Central memory CD8-positive, alpha-beta T cell (primary cell): Measurements from ENCODE around the gene SF3B3.
"Not testable (repeated sequence)": the region's sequence is repeated elsewhere in the genome, so short reads cannot be mapped to it uniquely, and the experiment has no call there.

Source experiments
- ATAC-seq: fragments of 150-1000 bp; cut with Tn5 transposase; replicated peaks from 2 replicates; pipeline ENCODE4 v1.10.0; 2022; ENCODE audit warnings: mild to moderate bottlenecking, moderate FRiP score, moderate number of reproducible peaks; ENCODE audit not compliant: poor library complexity, severe bottlenecking; ENCODE audit errors: extremely low read depth
- DNase-seq, 2 donors: peaks; one replicate each; pipeline ENCODE4 v3.0.0; 2021; ENCODE audit warnings: low spot score in 2 of 2
- H3K27ac Mint-ChIP-seq: one replicate; pipeline ENCODE4 v1.8.0; 2022; ENCODE audit warnings: low read depth, mild to moderate bottlenecking, moderate library complexity, mixed read lengths
- H3K27me3 Mint-ChIP-seq: one replicate; pipeline ENCODE4 v1.8.0; 2022; ENCODE audit warnings: mixed read lengths
- H3K36me3 Mint-ChIP-seq: one replicate; pipeline ENCODE4 v1.8.0; 2022; ENCODE audit warnings: mild to moderate bottlenecking, moderate library complexity, mixed read lengths; ENCODE audit not compliant: insufficient read depth
- H3K4me1 Mint-ChIP-seq: one replicate; pipeline ENCODE4 v1.8.0; 2022; ENCODE audit warnings: mixed read lengths
- H3K4me3 Mint-ChIP-seq: one replicate; pipeline ENCODE4 v1.8.0; 2022; ENCODE audit warnings: mild to moderate bottlenecking, moderate library complexity, mixed read lengths
- H3K9me3 Mint-ChIP-seq: one replicate; pipeline ENCODE4 v1.8.0; 2022; ENCODE audit warnings: mixed read lengths

Gene SF3B3

DNA sequence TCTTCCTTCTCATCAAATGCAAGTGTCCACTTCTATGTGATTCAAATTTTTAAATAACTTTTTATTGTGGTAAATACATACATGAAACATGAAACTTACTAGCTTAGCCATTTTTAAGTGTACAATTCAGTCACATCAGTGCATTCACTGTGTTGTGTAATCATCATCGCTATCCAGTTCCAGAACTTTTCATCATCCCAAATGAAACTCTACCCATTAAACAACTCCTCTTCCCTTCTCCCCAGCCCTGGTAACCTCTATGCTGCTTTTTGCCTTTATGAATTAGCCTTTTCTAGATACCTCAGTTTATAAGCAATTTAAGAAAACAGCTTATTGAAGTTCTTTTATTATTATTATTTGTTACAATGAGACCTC lies 81.7 kb downstream of the SF3B3 start:
- H3K27me3 Mint-ChIP-seq, result peaks cover 11% of the 10 kb centered on the region
- H3K36me3 Mint-ChIP-seq, result no peaks in the 10 kb centered on the region
- no peaks in the 10 kb centered on the region for H3K9me3 Mint-ChIP-seq
- H3K4me3 Mint-ChIP-seq, result no peak overlapping the region
- no peak for DNase-seq
- no peaks in the 10 kb centered on the region for H3K4me1 Mint-ChIP-seq
- no peak for ATAC-seq
- no peak overlapping the region for H3K27ac Mint-ChIP-seq

DNA sequence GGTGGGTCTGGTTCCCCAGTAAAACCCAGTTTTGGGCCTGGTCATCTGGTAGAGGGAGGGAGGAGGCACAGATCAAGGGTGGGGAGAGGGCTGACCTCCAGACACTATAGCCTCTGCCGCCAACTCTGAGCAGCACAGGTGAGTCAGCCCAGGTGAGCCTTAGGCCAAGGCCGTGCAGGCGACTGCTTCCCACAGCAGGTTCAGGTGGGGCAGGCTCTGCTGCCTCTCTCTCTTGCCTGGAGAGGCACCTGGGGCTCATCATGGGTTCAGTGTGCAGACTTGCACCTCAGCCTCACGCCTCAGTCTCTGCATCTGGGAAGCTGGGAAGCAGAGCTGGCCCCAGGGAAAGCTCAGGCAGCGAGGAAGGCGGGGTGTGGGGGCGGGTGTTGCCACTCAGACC lies 84.9 kb downstream of the SF3B3 start:
- H3K4me3 Mint-ChIP-seq, result no peak overlapping the region
- H3K4me1 Mint-ChIP-seq, result no peaks in the 10 kb centered on the region
- no peaks in the 10 kb centered on the region for H3K36me3 Mint-ChIP-seq
- no peaks in the 10 kb centered on the region for H3K9me3 Mint-ChIP-seq
- no peak for DNase-seq
- H3K27ac Mint-ChIP-seq, result no peak overlapping the region
- H3K27me3 Mint-ChIP-seq, result peaks cover 13% of the 10 kb centered on the region
- no peak for ATAC-seq

DNA sequence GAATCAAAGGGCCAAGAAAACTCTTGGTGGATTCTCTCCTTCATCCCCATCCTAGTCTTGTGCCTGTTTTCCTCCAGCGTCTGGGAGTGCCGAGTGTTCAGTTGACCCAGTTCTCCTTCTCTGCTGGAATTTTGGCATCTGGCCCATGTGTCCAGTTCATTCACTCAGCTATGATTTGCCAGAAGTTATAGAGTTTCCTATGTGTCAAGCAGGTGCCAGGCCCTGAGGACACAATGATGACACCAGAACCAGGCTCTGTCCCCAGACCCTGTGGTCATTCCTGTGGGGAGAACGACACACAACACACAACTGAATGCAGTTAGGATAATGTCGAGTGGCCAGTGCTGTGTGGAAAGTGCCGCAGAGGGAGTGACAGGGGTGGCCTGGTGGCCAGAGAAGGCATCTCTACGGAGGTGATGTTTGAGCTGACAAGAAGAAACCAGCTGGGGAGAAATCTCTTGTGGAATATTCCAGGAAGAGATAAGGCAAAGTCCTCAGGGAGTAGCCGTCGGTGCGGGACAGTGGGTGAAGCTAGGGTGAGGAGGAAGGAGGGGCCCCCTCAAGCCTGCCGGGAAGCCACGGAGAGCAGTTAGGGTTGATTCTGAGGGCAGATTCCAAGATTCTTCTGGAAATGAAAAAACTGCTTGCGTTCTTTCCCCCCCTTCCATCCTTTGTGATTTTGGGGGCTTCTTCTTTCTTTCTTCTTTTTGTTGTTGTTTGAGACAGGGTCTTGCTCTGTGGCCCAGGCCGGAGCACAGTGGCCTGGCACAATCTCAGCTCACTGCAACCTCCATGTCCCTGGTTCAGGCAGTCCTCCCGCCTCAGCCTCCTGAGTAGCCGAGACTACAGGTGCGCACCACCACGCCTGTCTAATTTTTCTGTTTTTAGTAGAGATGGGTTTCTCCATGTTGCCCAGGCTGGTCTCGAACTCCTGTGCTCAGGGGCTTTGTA lies 86.9 kb downstream of the SF3B3 start:
- Mint-ChIP-seq H3K9me3 (no peaks in the 10 kb centered on the region), H3K4me1 (no peaks in the 10 kb centered on the region), H3K27me3 (peaks cover 13% of the 10 kb centered on the region), H3K4me3 (no peak overlapping the region), H3K36me3 (no peaks in the 10 kb centered on the region), H3K27ac (no peak overlapping the region)
- ATAC-seq (no peak), DNase-seq (no peak)

DNA sequence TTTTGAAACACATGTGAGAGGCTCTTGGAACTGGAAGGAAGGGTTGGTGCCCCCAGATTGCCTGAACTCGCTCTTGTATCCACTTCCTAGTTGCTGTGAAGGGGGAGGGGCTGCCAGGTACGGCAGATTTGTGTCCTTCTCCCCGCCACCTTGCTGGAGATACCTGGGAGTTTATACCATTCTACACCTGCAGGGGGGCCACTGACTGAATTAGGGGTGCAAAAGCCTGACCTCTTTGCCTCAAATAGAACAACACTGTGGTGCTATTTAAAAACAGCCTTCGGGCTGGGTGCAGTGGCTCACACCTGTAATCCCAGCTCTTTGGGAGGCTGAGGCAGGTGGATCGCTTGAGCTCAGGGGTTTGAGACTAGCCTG lies 87.6 kb downstream of the SF3B3 start:
- Mint-ChIP-seq H3K9me3 (no peaks in the 10 kb centered on the region), H3K4me1 (no peaks in the 10 kb centered on the region), H3K36me3 (no peaks in the 10 kb centered on the region), H3K27ac (no peak overlapping the region), H3K4me3 (no peak overlapping the region), H3K27me3 (peaks cover 13% of the 10 kb centered on the region)
- ATAC-seq (no peak), DNase-seq (no peak)

DNA sequence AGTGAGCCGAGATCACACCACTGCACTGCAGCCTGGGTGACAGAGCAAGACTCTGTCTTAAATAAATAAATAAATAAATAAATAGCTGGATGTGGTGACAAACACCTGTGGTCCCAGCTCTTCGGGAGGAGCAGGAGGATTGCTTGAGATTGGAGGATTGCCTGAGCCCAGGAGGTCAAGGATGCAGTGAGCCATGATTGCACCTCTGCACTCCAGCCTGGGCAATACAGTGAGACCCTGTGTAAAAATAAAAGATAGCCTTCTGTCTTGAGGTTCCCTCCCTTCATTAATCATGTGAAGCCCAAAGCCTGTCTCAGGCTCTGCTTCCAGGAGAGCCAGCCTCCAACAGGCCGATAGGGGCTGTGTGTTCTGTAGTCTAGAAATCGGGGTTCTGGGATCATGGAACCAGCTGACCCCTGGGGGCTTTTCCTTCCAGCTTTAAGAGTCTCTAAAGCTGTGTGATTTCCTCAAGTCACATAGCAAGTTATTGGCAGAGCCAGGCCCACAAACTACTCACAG lies 88.2 kb downstream of the SF3B3 start:
- no peak for ATAC-seq
- no peak overlapping the region for H3K4me3 Mint-ChIP-seq
- DNase-seq, result no peak
- H3K27ac Mint-ChIP-seq, result no peak overlapping the region
- no peaks in the 10 kb centered on the region for H3K4me1 Mint-ChIP-seq
- H3K9me3 Mint-ChIP-seq, result no peaks in the 10 kb centered on the region
- no peaks in the 10 kb centered on the region for H3K36me3 Mint-ChIP-seq
- peaks cover 13% of the 10 kb centered on the region for H3K27me3 Mint-ChIP-seq

DNA sequence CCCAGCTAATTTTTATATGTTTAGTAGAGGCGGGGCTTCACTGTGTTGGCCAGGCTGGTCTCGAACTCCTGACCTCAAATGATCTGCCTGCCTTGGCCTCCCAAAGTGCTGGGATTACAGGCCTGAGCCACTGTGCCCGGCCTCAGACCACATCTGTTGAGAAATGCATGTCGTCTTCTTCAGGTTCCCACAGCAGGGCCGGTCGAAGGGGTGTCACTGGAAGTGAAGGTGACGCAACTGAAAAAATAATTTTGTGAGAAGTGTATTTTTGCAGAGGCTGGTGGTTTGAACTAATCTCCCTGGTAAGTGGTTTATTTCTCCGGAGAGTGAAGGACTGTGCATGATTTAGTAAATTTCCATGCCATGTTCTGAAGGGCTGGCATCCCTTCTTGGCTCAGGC lies 89.3 kb downstream of the SF3B3 start:
- DNase-seq (no peak), ATAC-seq (no peak)
- Mint-ChIP-seq H3K36me3 (no peaks in the 10 kb centered on the region), H3K4me3 (no peak overlapping the region), H3K9me3 (no peaks in the 10 kb centered on the region), H3K27ac (no peak overlapping the region), H3K27me3 (peaks cover 13% of the 10 kb centered on the region), H3K4me1 (no peaks in the 10 kb centered on the region)

DNA sequence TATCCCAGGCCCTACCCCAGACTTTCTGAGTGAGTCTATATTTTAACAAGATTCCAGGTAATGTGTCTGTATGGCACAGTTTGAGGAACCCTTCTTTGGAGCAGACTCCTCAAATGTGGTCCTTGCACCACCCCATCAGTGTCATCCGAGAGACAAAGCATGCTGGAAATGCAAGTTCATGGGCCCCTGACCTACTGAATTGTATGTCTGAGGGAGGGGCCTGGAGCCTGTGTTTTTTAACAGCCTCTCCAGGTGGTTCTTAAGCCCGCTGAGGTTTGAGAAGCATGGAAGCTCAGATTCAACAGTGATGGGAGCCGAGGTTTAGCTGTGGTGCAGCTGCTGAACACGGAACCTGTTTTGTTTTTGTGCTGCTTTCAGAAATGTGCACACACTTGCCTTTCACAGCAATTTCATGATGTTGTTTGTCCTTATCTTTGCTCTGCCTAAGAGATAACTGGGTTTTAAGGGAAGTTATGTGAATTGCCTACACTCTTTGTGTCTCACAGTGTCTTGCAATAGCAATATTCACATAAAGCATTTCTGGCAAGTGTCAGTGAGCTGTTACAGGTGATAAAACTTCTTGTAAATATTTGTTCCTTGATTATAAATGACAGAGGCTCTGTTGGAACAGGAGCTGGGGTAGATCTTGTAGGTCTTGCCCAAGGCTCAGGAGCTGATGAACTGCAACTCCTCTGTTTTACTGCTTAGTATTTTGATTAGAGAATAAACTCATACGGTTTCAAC lies 90.8 kb downstream of the SF3B3 start:
- no peak for DNase-seq
- H3K4me1 Mint-ChIP-seq, result no peaks in the 10 kb centered on the region
- H3K36me3 Mint-ChIP-seq, result peaks cover 1% of the 10 kb centered on the region
- no peak for ATAC-seq
- H3K4me3 Mint-ChIP-seq, result no peak overlapping the region
- H3K9me3 Mint-ChIP-seq, result no peaks in the 10 kb centered on the region
- H3K27me3 Mint-ChIP-seq, result peaks cover 27% of the 10 kb centered on the region
- H3K27ac Mint-ChIP-seq, result no peak overlapping the region

DNA sequence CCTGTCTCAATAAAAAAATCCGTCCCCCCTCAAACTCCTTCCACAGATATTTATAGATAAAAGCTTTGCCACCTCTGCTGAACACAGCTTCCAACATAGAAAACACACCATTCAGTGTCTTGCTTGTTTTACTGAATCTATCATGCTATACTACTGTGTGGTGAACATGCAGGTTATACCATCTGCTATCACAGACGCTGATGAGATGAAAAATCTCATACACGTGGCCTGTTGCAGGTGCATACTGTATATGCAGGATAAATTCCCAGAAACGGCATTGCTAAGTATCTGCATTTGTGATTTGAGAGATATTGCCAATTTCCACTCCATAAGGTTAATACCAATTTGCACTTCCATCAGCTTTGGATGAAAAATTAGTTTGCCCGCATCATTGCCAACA lies 92.3 kb downstream of the SF3B3 start:
- Mint-ChIP-seq H3K4me3 (no peak overlapping the region), H3K4me1 (no peaks in the 10 kb centered on the region), H3K27ac (no peak overlapping the region), H3K27me3 (peaks cover 27% of the 10 kb centered on the region), H3K36me3 (peaks cover 1% of the 10 kb centered on the region), H3K9me3 (no peaks in the 10 kb centered on the region)
- ATAC-seq (no peak), DNase-seq (no peak)

DNA sequence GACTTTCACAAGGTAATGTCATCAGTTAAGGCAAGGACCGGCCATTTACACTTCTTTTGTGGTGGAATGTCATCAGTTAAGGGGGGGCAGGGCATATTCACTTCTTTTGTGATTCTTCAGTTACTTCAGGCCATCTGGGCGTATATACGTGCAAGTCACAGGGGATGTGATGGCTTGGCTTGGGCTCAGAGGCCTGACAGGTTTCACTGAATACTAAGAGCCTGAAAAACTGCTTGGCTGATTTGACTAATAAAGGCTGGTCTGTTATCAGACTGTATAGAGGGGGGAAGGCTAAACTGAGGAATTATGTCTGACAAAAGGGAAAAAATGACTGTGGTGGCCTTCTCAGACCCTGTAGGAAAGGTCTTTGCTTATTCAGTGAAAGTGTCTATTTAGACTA lies 98.2 kb downstream of the SF3B3 start:
- H3K36me3 Mint-ChIP-seq, H3K4me3 Mint-ChIP-seq, ATAC-seq, H3K4me1 Mint-ChIP-seq, H3K9me3 Mint-ChIP-seq, H3K27ac Mint-ChIP-seq, DNase-seq: not testable (repeated sequence)
- H3K27me3 Mint-ChIP-seq, result peaks cover 44% of the 10 kb centered on the region
